Measurements from ENCODE around the gene SMARCC2.

SMARCC2 gene

GRCh38 chr12:56206452-56207166 is 17.3 kb upstream of the SMARCC2 start:
- no peak overlapping the region for H3K4me3 ChIP-seq (ENCODE audit: low read length, poor library complexity, severe bottlenecking)
- no peak overlapping the region for H3K9ac ChIP-seq (ENCODE audit: low read depth, low read length, poor library complexity, severe bottlenecking)
- H3F3A ChIP-seq (ENCODE audit: low read depth), result no peaks in the 10 kb centered on the region
- no peaks in the 10 kb centered on the region for H3K9me2 ChIP-seq (replicated peaks; ENCODE audit: low read depth, low read length)
- peaks cover 39% of the 10 kb centered on the region; the same call in 1 of the 2 replicates for H3K36me3 ChIP-seq (ENCODE audit: insufficient read depth, low read length)
- no peaks in the 10 kb centered on the region for H3K27me3 ChIP-seq (ENCODE audit: insufficient read depth, low read length, poor library complexity, severe bottlenecking)
- H4K20me1 ChIP-seq (ENCODE audit: insufficient read depth, low read length, poor library complexity, severe bottlenecking), result no peaks in the 10 kb centered on the region
- H3K4me2 ChIP-seq (ENCODE audit: low read depth, low read length, poor library complexity, severe bottlenecking), result no peak overlapping the region
- no peaks in the 10 kb centered on the region for H3K4me1 ChIP-seq (ENCODE audit: insufficient read depth, low read length, poor library complexity, severe bottlenecking)
- no peaks in the 10 kb centered on the region for H3K79me2 ChIP-seq (ENCODE audit: insufficient read depth, low read length)
- no peak overlapping the region for H2AFZ ChIP-seq (ENCODE audit: low read length)
- TF ChIP-seq EZH2phosphoT487 (IDR thresholded peaks at IDR 0.05; ENCODE audit: borderline replicate concordance), result no peak
- TF ChIP-seq, protein P1, sequence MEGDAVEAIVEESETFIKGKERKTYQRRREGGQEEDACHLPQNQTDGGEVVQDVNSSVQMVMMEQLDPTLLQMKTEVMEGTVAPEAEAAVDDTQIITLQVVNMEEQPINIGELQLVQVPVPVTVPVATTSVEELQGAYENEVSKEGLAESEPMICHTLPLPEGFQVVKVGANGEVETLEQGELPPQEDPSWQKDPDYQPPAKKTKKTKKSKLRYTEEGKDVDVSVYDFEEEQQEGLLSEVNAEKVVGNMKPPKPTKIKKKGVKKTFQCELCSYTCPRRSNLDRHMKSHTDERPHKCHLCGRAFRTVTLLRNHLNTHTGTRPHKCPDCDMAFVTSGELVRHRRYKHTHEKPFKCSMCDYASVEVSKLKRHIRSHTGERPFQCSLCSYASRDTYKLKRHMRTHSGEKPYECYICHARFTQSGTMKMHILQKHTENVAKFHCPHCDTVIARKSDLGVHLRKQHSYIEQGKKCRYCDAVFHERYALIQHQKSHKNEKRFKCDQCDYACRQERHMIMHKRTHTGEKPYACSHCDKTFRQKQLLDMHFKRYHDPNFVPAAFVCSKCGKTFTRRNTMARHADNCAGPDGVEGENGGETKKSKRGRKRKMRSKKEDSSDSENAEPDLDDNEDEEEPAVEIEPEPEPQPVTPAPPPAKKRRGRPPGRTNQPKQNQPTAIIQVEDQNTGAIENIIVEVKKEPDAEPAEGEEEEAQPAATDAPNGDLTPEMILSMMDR (conservative IDR thresholded peaks at IDR 0.05; ENCODE audit: low read length), result peak; percentile 69
- H3K9me3 ChIP-seq (ENCODE audit: insufficient read depth, low read depth, low read length), result no peaks in the 10 kb centered on the region

DNA sequence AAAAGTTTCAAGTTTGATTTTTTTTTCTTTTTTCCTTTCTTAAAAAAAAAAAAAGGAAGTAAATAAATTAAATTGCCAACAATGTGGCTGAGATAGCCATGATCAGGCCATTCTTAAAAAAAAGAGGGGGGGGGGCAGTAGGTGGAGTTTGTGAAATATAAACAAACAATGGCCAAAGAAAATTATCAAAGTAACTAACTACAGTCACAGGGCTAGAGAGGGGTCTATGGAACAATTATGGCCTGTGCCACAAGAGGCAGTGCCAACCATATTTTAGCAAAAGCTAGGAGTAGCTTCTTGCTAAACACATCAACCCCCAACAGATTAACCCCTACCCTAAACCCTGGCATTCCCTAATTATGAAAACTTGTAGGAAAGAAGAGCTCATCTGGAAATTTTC is 16.2 kb upstream of the SMARCC2 start:
- H3K79me2 ChIP-seq (ENCODE audit: insufficient read depth, low read length), result no peaks in the 10 kb centered on the region
- no peaks in the 10 kb centered on the region for H4K20me1 ChIP-seq (ENCODE audit: insufficient read depth, low read length, poor library complexity, severe bottlenecking)
- H2AFZ ChIP-seq (ENCODE audit: low read length), result no peak overlapping the region
- H3K9me2 ChIP-seq (replicated peaks; ENCODE audit: low read depth, low read length), result no peaks in the 10 kb centered on the region
- H3K9ac ChIP-seq (ENCODE audit: low read depth, low read length, poor library complexity, severe bottlenecking), result no peak overlapping the region
- H3K27me3 ChIP-seq (ENCODE audit: insufficient read depth, low read length, poor library complexity, severe bottlenecking), result no peaks in the 10 kb centered on the region
- H3K9me3 ChIP-seq (ENCODE audit: insufficient read depth, low read depth, low read length), result no peaks in the 10 kb centered on the region
- H3K4me1 ChIP-seq (ENCODE audit: insufficient read depth, low read length, poor library complexity, severe bottlenecking), result no peaks in the 10 kb centered on the region
- no peaks in the 10 kb centered on the region for H3F3A ChIP-seq (ENCODE audit: low read depth)
- TF ChIP-seq EZH2phosphoT487 (IDR thresholded peaks at IDR 0.05; ENCODE audit: borderline replicate concordance), result no peak
- TF ChIP-seq, protein P1 (conservative IDR thresholded peaks at IDR 0.05; ENCODE audit: low read length), result peak; percentile 47
- H3K4me2 ChIP-seq (ENCODE audit: low read depth, low read length, poor library complexity, severe bottlenecking), result no peak overlapping the region
- peaks cover 37% of the 10 kb centered on the region; the same call in 1 of the 2 replicates for H3K36me3 ChIP-seq (ENCODE audit: insufficient read depth, low read length)
- no peak overlapping the region for H3K4me3 ChIP-seq (ENCODE audit: low read length, poor library complexity, severe bottlenecking)

GRCh38 chr12:56204275-56204674 is 15.0 kb upstream of the SMARCC2 start:
- Histone ChIP-seq H3K9me3 (ENCODE audit: insufficient read depth, low read depth, low read length) (no peaks in the 10 kb centered on the region), H3K9me2 (replicated peaks; ENCODE audit: low read depth, low read length) (no peaks in the 10 kb centered on the region), H3K27me3 (ENCODE audit: insufficient read depth, low read length, poor library complexity, severe bottlenecking) (no peaks in the 10 kb centered on the region), H3F3A (ENCODE audit: low read depth) (no peaks in the 10 kb centered on the region), H3K9ac (ENCODE audit: low read depth, low read length, poor library complexity, severe bottlenecking) (no peak overlapping the region), H3K36me3 (ENCODE audit: insufficient read depth, low read length) (peaks cover 28% of the 10 kb centered on the region; the same call in 1 of the 2 replicates), H3K79me2 (ENCODE audit: insufficient read depth, low read length) (no peaks in the 10 kb centered on the region), H3K4me3 (ENCODE audit: low read length, poor library complexity, severe bottlenecking) (no peak overlapping the region), H3K4me2 (ENCODE audit: low read depth, low read length, poor library complexity, severe bottlenecking) (no peak overlapping the region), H2AFZ (ENCODE audit: low read length) (no peak overlapping the region), H4K20me1 (ENCODE audit: insufficient read depth, low read length, poor library complexity, severe bottlenecking) (no peaks in the 10 kb centered on the region), H3K4me1 (ENCODE audit: insufficient read depth, low read length, poor library complexity, severe bottlenecking) (no peaks in the 10 kb centered on the region)
- no peak for TF ChIP-seq EZH2phosphoT487 (IDR thresholded peaks at IDR 0.05; ENCODE audit: borderline replicate concordance)
- TF ChIP-seq, protein P1 (conservative IDR thresholded peaks at IDR 0.05; ENCODE audit: low read length), result no peak

All from Loucy (cell line).